Measurements from ENCODE around the gene ERC2.

Gene ERC2

GRCh38 chr3:55654123-55654760 lies 814.0 kb downstream of the ERC2 start:
- TF ChIP-seq CTCF (IDR thresholded peaks at IDR 0.05): no peak

GRCh38 chr3:55651011-55651410 lies 817.3 kb downstream of the ERC2 start:
- TF ChIP-seq CTCF (IDR thresholded peaks at IDR 0.05): no peak

GRCh38 chr3:55650011-55650410 lies 818.3 kb downstream of the ERC2 start:
- no peak for TF ChIP-seq CTCF (IDR thresholded peaks at IDR 0.05)

GRCh38 chr3:55649554-55649953 lies 818.7 kb downstream of the ERC2 start:
- TF ChIP-seq CTCF (IDR thresholded peaks at IDR 0.05): no peak

- no peak for TF ChIP-seq CTCF (IDR thresholded peaks at IDR 0.05)
Measured at GRCh38 chr3:55648591-55649318, 819.5 kb downstream of the ERC2 start.

- no peak for TF ChIP-seq CTCF (IDR thresholded peaks at IDR 0.05)
Measured at GRCh38 chr3:55647670-55648069, 820.6 kb downstream of the ERC2 start.

- no peak for TF ChIP-seq CTCF (IDR thresholded peaks at IDR 0.05)
Measured at GRCh38 chr3:55647063-55647462, 821.2 kb downstream of the ERC2 start.
